CD4-positive, alpha-beta T cell treated with Interleukin-17A for 1 hour (primary cell): Measurements from ENCODE around the gene MEGF6.
"Not testable (repeated sequence)": the region's sequence is repeated elsewhere in the genome, so short reads cannot be mapped to it uniquely, and the experiment has no call there.

Experiments used
- DNase-seq: peaks from one replicate; pipeline ENCODE4 v3.0.0-alpha.2; 2020

MEGF6 gene

GRCh38 chr1:3625151-3625907, 14.0 kb upstream of the MEGF6 start:
- no peak for DNase-seq

- DNase-seq: peak; percentile 98
Observed at GRCh38 chr1:3624200-3625136, 13.2 kb upstream of the MEGF6 start, which contains the start of gene TPRG1L. TSS of gene TPRG1L (plus strand) at chr1:3625015. CDS start at chr1:3625073, 58 bp downstream.

- no peak for DNase-seq
Observed at GRCh38 chr1:3623441-3624199, 12.3 kb upstream of the MEGF6 start.

- DNase-seq: not testable (repeated sequence)
Observed at GRCh38 chr1:3622102-3622501, 10.8 kb upstream of the MEGF6 start.

GRCh38 chr1:3621151-3621671, 9.9 kb upstream of the MEGF6 start:
- peak; percentile 25 for DNase-seq

GRCh38 chr1:3620708-3621107, 9.4 kb upstream of the MEGF6 start:
- no peak for DNase-seq

- DNase-seq: peak; percentile 86
Observed at GRCh38 chr1:3618881-3619671, 7.8 kb upstream of the MEGF6 start.

GRCh38 chr1:3618531-3618880, 7.2 kb upstream of the MEGF6 start:
- DNase-seq: no peak

GRCh38 chr1:3617806-3618345, 6.6 kb upstream of the MEGF6 start:
- no peak for DNase-seq

- DNase-seq: no peak
Observed at GRCh38 chr1:3616861-3617260, 5.6 kb upstream of the MEGF6 start.

- DNase-seq: no peak
Observed at GRCh38 chr1:3614755-3615742, 3.7 kb upstream of the MEGF6 start.

- DNase-seq: no peak
Observed at GRCh38 chr1:3612123-3612522, 815 bp upstream of the MEGF6 start.

GRCh38 chr1:3610527-3611169, 660 bp downstream of the MEGF6 start:
- DNase-seq: no peak

GRCh38 chr1:3609769-3610526, 1.4 kb downstream of the MEGF6 start:
- no peak for DNase-seq

GRCh38 chr1:3609016-3609768, 2.1 kb downstream of the MEGF6 start:
- DNase-seq: no peak

- DNase-seq: no peak
Observed at GRCh38 chr1:3608154-3608553, 3.2 kb downstream of the MEGF6 start.

GRCh38 chr1:3607703-3608065, 3.6 kb downstream of the MEGF6 start:
- no peak for DNase-seq
